ENCODE results near the gene TTYH3.

- no peak for TF ChIP-seq GATA2 (IDR thresholded peaks at IDR 0.05; ENCODE audit: low read depth, low read length)
- no peak for TF ChIP-seq GATA3 (IDR thresholded peaks at IDR 0.05; ENCODE audit: low read depth, low read length)
These were observed 7.4 kb upstream of the TTYH3 start for GRCh38 chr7:2624293-2624886.
